Measurements from ENCODE around the gene CST9.

Gene CST9

DNA sequence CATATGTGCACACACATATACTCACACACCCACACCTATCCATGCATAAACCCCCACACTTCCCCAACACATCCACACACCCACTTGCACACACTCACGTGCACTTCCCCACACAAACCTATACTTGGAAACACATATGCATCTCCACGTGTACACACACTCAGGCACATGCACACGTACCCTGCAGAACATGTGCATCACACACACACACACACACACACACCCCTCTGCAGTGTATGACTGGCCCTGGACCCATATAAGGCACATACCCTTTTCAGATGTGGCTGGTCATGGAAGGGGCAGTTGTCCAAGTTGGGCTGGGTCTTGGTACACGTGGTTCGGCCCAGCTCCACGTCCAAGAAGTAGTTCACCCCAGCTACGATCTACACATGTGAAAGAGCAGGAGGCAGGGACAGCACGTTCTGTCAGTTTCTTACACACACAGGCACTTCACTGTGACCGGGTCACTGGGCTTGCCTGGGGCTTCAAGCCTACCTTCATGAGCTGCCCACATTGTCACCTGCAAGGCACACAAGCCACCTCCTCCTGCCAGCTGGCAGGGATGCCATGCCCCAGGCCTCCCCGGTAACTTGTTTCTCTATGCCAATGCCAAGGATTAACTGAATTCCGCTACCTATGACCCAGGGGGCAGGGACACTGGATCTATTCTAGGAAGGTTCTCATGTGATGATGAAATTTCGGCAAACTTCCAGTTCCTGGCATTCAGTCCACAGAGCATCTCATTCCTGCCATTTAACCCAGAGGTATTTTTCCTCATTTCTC is 29.5 kb upstream of the CST9 start:
- no peaks in the 10 kb centered on the region for H3K9me3 ChIP-seq
- H3K36me3 ChIP-seq: no peaks in the 10 kb centered on the region
- H3K4me3 ChIP-seq (ENCODE audit: low read depth, low read length): no peak overlapping the region
- no peaks in the 10 kb centered on the region for H3K4me1 ChIP-seq
- TF ChIP-seq, protein P1, sequence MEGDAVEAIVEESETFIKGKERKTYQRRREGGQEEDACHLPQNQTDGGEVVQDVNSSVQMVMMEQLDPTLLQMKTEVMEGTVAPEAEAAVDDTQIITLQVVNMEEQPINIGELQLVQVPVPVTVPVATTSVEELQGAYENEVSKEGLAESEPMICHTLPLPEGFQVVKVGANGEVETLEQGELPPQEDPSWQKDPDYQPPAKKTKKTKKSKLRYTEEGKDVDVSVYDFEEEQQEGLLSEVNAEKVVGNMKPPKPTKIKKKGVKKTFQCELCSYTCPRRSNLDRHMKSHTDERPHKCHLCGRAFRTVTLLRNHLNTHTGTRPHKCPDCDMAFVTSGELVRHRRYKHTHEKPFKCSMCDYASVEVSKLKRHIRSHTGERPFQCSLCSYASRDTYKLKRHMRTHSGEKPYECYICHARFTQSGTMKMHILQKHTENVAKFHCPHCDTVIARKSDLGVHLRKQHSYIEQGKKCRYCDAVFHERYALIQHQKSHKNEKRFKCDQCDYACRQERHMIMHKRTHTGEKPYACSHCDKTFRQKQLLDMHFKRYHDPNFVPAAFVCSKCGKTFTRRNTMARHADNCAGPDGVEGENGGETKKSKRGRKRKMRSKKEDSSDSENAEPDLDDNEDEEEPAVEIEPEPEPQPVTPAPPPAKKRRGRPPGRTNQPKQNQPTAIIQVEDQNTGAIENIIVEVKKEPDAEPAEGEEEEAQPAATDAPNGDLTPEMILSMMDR (IDR thresholded peaks at IDR 0.05; ENCODE audit: low read depth, low read length): no peak
- no peaks in the 10 kb centered on the region for H3K27me3 ChIP-seq
- DNase-seq: no peak

DNA sequence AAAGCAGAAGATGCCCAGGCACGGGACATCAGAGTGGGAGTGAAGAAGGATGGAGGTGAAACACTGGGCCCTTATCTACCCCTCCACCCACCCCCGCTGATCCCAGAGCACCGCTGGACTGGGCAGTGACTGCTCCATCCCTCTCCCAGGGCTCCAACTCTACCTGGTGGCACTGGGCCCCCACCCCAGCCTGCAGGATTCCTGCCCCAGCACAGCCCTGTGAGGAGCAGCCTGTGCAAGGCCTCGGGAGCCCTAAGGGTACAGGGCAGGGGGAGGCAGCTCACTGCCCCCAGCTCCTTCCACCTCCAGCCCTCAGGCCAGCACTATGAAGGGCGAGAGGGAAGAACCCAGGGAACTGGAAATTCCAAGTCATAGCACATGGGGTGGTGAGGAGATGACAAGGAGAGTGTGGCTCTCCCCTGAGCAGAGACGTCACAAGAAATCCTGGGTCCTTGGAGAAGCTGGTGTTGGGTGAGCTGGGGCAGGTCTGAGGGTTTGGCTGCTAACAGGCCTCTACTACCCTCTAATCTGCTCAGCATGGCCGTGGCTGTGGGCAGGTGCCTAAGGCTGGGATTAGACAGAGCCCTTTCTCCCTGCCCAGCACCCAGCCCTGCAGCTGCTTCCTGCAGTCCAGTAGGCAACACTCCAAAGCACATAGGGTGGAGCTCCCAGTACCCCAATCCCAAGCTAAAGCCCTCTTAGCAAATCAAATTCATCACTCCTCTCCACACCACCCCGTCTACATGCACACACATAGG is 28.5 kb upstream of the CST9 start:
- no peaks in the 10 kb centered on the region for H3K4me1 ChIP-seq
- TF ChIP-seq, protein P1 (IDR thresholded peaks at IDR 0.05; ENCODE audit: low read depth, low read length): no peak

DNA sequence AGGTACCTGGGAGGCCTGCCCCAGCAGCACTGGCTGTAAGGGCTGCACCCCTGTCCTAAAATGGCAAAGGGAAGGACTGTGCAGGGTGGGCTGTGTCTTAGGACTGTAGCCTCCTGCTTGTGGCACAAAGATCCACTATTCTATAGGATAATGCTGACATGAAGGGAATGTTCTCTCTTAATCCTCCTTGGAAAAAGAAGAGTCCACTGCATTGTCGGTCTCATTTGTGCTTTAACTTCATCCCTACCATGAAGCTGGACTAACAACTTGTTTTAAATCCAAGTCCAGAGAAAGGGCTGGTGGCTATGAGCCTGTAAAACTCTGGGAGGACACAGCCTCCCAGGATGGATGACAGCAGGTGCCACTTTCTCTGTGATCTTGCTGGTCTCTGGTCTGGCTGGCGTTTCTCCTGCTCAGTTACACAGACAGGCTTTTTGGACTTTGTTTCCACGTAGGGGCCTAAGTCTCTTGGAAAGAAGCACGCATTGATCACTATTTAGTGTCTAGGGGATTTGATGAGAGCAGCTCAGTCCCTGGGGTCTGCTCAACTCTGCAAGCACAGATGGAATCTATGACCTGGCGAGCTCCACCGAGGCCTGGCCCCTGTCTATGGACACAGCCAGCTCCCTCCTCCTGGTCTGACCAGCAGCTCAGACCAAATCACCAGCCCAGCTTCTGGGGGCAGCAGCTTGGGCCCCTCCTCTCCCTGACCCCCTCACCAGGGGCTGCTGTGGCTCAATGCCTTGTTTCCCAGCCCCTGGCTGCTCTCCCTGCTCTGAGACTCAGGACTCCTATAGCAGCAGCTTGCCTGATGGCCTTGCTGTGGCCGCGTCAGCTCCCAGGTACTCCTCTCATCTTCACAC is 27.2 kb upstream of the CST9 start:
- no peaks in the 10 kb centered on the region for H3K9me3 ChIP-seq
- DNase-seq: no peak
- no peaks in the 10 kb centered on the region for H3K36me3 ChIP-seq
- no peaks in the 10 kb centered on the region for H3K27me3 ChIP-seq
- TF ChIP-seq, protein P1 (IDR thresholded peaks at IDR 0.05; ENCODE audit: low read depth, low read length): no peak
- H3K4me1 ChIP-seq: no peaks in the 10 kb centered on the region
- H3K4me3 ChIP-seq (ENCODE audit: low read depth, low read length): no peak overlapping the region

More for the DNA sequence above, 28.5 kb upstream of the CST9 start:
- no peaks in the 10 kb centered on the region for H3K27me3 ChIP-seq
- no peak for DNase-seq
- H3K9me3 ChIP-seq: no peaks in the 10 kb centered on the region
- no peak overlapping the region for H3K4me3 ChIP-seq (ENCODE audit: low read depth, low read length)
- H3K36me3 ChIP-seq: no peaks in the 10 kb centered on the region

DNA sequence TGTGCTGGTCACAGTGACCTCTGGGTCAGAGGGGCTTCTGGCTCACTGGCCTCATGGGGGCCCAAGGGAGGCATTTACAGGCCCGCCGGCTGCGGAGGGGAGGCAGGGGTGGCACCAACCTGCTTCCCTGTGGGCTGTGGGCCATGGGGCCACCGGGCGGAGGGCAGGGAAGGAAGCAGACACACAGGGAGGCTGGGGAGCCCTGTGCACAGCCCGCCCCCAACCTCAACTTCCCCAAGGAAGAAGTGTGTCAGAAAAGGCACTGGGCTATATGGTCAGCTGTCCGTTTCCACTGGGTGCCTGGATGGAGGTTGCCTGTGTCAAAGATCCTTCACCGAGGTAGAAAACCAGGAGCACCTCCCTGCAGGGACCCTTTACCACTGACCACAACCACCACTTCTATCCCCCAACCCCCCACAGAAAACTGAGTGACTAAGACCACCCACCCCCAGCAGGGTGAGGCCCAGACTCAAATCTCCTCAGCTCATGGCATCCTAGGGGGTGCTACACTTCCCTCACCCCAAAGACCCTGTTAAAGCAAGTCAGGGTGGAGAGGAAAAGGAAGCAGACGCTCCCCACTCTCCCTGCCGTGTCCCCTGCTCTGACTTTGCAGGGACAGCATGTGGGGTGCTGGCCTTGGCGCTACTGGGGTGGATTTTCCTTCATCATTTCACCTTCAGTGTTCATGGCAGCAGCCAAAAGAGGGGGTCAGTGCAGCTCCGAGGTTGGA is 26.4 kb upstream of the CST9 start:
- no peak for DNase-seq
- TF ChIP-seq, protein P1 (IDR thresholded peaks at IDR 0.05; ENCODE audit: low read depth, low read length): no peak
- Histone ChIP-seq H3K9me3 (no peaks in the 10 kb centered on the region), H3K4me3 (ENCODE audit: low read depth, low read length) (no peak overlapping the region), H3K4me1 (no peaks in the 10 kb centered on the region), H3K36me3 (no peaks in the 10 kb centered on the region), H3K27me3 (no peaks in the 10 kb centered on the region; the same call in 1 of the 2 replicates)

DNA sequence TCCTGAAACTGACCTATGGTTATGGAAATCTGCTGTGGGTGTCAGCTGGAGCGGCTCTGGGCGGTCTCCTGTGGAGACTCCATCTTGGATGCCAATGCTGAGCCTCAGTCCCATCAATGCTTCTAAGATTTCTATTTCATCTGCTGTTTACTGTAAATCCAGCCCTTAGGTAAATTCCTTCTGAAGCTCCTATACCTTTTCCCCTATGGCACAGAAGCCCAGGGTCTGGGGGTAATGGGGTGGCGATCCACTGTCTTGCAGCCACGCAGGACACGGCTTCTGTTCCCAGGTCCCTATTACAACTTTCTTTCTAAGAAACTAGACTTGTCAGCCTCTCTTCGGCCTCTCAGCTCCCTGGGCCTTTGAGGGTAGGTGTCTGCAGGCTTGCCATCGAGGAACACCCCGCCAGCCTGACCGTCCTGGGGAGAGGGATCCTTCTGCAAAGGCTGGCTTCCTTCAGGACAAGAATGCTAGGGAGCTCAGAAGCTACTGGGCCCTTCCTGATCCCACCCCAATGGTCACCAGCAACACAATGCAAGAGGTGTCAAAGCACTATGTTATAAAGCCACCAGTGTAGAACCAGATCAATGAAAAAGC is 25.6 kb upstream of the CST9 start:
- no peak for DNase-seq
- Histone ChIP-seq H3K9me3 (no peaks in the 10 kb centered on the region), H3K4me3 (ENCODE audit: low read depth, low read length) (no peak overlapping the region), H3K36me3 (no peaks in the 10 kb centered on the region), H3K4me1 (no peaks in the 10 kb centered on the region), H3K27me3 (no peaks in the 10 kb centered on the region; the same call in 1 of the 2 replicates)
- TF ChIP-seq, protein P1 (IDR thresholded peaks at IDR 0.05; ENCODE audit: low read depth, low read length): no peak

Measured in BE2C (cell line).